HG03521 (cell line): ENCODE data around the gene RORC.
"Not testable (repeated sequence)": the region's sequence is repeated elsewhere in the genome, so short reads cannot be mapped to it uniquely, and the experiment has no call there.

Source experiments
- ATAC-seq: cut with Tn5 transposase; IDR thresholded peaks from one replicate; pipeline ENCODE4 v1.9.1; 2021; ENCODE audit warnings: mild to moderate bottlenecking, moderate library complexity; ENCODE audit not compliant: unreplicated experiment

Gene RORC

GRCh38 chr1:151776665-151777062 is 54.9 kb downstream of the RORC start:
- no peak for ATAC-seq

- no peak for ATAC-seq
Measured at GRCh38 chr1:151775894-151776664, 55.5 kb downstream of the RORC start.

GRCh38 chr1:151774256-151774922 is 57.2 kb downstream of the RORC start:
- ATAC-seq = no peak

DNA sequence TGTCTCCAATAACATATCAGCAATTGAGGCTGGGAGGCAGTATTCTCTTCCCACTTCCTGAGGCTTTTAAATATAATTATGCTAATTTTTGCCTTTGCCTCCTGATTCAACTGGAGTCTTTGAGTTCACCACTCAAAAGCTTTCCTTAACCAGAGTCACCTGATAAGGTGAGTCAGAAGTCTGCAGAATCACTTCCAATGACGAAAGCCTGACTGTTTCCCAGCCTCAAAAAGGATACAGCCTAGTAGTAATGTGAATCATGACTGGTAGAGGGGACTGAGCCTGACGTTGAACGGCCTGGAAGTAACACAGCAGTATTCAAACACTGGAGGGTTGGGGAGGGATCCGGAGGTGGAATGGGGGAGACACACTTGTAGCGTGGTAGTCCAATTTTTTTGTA is 57.9 kb downstream of the RORC start:
- no peak for ATAC-seq

- not testable (repeated sequence) for ATAC-seq
Measured at GRCh38 chr1:151769270-151769669, 62.3 kb downstream of the RORC start.

- not testable (repeated sequence) for ATAC-seq
Measured at GRCh38 chr1:151768351-151769066, 63.1 kb downstream of the RORC start.

GRCh38 chr1:151763990-151764389 is 67.6 kb downstream of the RORC start:
- no peak for ATAC-seq

- ATAC-seq = peak; percentile 88
Measured at GRCh38 chr1:151762941-151763921, 68.4 kb downstream of the RORC start, which contains the start of gene MRPL9. Gene MRPL9 (minus strand): TSS chr1:151763496. CDS start chr1:151763479, 17 bp downstream.

DNA sequence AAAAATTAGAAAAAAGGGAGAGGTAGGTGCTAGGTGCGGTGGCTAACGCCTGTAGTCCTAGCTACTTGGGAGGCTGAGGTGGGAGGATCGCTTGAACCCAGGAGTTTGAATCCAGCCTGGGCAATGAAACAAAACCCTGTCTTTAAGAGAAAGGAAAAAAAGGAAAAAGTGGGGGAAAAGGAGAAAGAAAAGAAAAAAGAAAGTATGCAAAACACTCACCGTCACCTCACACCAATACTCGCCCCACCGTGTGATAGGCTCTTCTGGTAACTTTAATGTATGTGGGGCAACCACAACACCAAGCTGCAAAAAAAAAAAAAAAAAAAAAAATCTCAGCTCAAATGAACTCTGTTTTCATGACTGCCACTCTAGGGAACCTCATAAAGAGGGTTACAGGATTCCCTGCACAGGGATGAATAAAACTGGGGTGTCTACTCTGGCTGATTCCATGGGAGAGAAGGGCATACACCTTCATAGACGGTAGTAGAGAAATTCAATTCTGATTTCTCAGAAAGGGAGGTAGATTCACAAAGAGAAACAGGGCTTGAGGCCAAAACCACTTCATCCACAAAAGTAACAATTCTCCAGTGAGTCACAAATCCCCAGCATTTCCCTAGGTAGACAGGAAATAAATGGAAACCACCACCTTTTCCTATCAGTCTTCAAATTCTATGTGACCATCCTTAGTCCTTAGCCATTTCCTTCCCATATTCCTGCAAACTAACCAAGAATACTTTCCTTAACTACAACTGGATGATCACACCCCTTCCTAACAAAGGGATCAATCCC is 70.8 kb downstream of the RORC start:
- no peak for ATAC-seq

GRCh38 chr1:151759241-151759640 is 72.4 kb downstream of the RORC start:
- ATAC-seq = no peak

GRCh38 chr1:151756291-151756690 is 75.3 kb downstream of the RORC start:
- ATAC-seq = no peak
